Measurements from ENCODE around the gene EDN1.
"Not testable (repeated sequence)": the region's sequence is repeated elsewhere in the genome, so short reads cannot be mapped to it uniquely, and the experiment has no call there.

The EDN1 gene

DNA sequence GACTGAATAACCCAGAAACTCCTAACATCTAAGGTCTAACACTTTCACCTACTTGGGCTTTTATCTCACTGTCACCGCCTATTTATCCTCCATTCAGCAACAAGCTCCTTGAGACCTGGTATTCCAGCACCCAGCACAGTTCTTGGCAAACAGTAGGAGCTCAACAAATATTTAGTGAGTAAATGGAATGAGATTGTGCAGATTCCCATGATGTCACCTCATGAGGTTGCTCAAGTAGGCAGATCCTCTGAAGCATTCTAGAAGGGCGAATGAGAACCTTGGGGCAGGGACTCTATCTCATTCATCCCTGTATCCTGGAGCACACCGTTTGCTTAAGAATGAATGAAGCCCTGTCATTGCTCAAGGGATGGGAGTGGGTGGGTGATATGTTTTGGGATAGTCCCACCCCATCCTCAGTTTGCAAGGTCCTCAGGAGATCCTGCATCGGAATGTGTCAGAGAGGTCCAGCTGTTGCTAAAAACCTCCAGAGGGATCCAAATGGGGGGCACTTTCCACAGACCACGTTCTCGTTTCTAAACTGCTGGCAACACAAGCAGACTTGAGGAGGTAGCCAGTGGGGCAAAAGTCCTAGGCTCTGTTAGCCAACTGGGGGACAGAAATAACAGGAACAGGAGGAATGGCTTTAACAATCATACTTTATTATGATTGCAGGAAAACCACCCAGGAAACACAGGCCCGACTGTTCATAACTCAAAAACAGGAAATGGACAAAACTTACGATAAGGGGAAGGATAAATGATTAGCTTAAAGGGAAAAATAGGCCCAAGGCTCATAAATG lies 42.0 kb downstream of the EDN1 start:
- peak overlapping the region; percentile 19 for H3K27ac ChIP-seq (ENCODE audit: low read length)
- H3K4me3 ChIP-seq (ENCODE audit: low read depth in 1 of 2, low read length in 2 of 2) = no peak overlapping the region
- no peaks in the 10 kb centered on the region for H3K36me3 ChIP-seq (ENCODE audit: control insufficient read depth in 1 of 2, insufficient read depth in 2 of 2, low read length in 2 of 2)
- H3K4me1 ChIP-seq (ENCODE audit: control insufficient read depth in 1 of 2, insufficient read depth in 2 of 2, low read length in 2 of 2) = no peaks in the 10 kb centered on the region
- no peaks in the 10 kb centered on the region for H3K27me3 ChIP-seq (ENCODE audit: low read depth, low read length)
- no peaks in the 10 kb centered on the region for H3K9me3 ChIP-seq (ENCODE audit: control insufficient read depth in 1 of 2, low read length in 2 of 2)

DNA sequence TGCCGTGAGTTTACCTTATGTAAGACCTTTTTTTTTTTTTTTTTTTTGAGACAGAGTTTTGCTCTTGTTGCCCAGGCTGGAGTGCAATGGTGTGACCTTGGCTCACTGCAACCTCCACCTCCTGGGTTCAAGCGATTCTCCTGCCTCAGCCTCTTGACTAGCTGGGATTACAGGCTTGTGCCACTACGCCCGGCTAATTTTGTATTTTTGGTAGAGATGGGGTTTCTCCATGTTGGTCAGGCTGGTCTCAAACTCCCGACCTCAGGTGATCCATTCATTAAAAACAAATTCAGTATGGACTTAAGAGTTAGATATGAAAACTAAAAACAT lies 42.6 kb downstream of the EDN1 start:
- H3K4me3 ChIP-seq (ENCODE audit: low read depth in 1 of 2, low read length in 2 of 2); H3K9me3 ChIP-seq (ENCODE audit: control insufficient read depth in 1 of 2, low read length in 2 of 2); H3K27ac ChIP-seq (ENCODE audit: low read length); H3K27me3 ChIP-seq (ENCODE audit: low read depth, low read length); H3K36me3 ChIP-seq (ENCODE audit: control insufficient read depth in 1 of 2, insufficient read depth in 2 of 2, low read length in 2 of 2); H3K4me1 ChIP-seq (ENCODE audit: control insufficient read depth in 1 of 2, insufficient read depth in 2 of 2, low read length in 2 of 2): not testable (repeated sequence)

DNA sequence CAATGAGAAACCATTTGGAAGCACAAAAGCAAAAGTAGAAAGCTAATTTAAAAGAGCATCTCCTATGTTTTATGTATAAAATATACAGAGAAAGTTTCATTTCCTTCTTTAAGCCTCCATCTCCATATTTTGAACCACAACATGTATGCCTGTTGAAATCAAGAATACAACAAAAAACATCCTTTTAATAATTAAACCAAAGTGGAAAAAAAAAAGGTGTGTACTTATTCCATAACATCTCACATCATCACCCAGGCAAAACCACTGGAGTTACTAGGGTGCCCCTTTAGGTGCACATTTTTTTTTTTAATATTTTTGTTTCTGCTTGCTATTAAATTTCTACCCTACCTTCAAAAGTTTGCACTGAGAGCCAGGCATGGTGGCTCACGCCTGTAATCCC lies 43.0 kb downstream of the EDN1 start:
- H3K4me3 ChIP-seq (ENCODE audit: low read depth in 1 of 2, low read length in 2 of 2) = no peak overlapping the region

DNA sequence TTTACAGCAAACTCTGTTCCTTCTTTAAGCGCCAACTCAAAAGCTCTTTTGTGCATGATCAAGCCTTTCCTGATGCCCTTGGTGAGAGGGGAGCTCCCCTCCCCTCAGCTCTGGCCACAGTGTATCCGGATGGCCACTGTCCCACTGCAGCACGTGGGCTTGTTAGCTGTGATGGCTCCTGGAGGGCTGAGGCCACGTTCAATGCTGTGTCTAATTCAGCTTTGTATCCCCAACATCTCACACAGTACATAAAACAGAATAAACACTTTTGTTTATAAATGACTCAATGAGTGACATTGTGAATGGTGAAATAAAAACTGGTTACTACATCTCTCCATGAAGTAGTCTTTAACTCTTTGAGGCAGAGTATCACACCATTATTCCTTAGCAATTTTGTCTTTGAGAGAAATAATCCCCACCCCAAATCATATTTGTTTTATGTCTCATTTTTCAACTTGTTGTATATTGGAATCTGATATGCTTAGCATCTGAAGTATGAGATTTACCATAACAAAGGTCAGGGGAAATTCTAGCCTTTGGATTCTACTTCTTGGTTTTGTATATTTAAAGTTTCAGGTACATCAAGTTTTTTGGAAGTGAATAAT lies 44.5 kb downstream of the EDN1 start:
- Histone ChIP-seq H3K27ac (ENCODE audit: low read length) (no peak overlapping the region), H3K4me3 (ENCODE audit: low read depth in 1 of 2, low read length in 2 of 2) (no peak overlapping the region), H3K27me3 (ENCODE audit: low read depth, low read length) (no peaks in the 10 kb centered on the region), H3K9me3 (ENCODE audit: control insufficient read depth in 1 of 2, low read length in 2 of 2) (no peaks in the 10 kb centered on the region), H3K4me1 (ENCODE audit: control insufficient read depth in 1 of 2, insufficient read depth in 2 of 2, low read length in 2 of 2) (no peaks in the 10 kb centered on the region), H3K36me3 (ENCODE audit: control insufficient read depth in 1 of 2, insufficient read depth in 2 of 2, low read length in 2 of 2) (no peaks in the 10 kb centered on the region)

More for the DNA sequence above, 43.0 kb downstream of the EDN1 start:
- H3K9me3 ChIP-seq (ENCODE audit: control insufficient read depth in 1 of 2, low read length in 2 of 2) = no peaks in the 10 kb centered on the region
- no peak overlapping the region for H3K27ac ChIP-seq (ENCODE audit: low read length)
- no peaks in the 10 kb centered on the region for H3K36me3 ChIP-seq (ENCODE audit: control insufficient read depth in 1 of 2, insufficient read depth in 2 of 2, low read length in 2 of 2)
- no peaks in the 10 kb centered on the region for H3K4me1 ChIP-seq (ENCODE audit: control insufficient read depth in 1 of 2, insufficient read depth in 2 of 2, low read length in 2 of 2)
- H3K27me3 ChIP-seq (ENCODE audit: low read depth, low read length) = no peaks in the 10 kb centered on the region

DNA sequence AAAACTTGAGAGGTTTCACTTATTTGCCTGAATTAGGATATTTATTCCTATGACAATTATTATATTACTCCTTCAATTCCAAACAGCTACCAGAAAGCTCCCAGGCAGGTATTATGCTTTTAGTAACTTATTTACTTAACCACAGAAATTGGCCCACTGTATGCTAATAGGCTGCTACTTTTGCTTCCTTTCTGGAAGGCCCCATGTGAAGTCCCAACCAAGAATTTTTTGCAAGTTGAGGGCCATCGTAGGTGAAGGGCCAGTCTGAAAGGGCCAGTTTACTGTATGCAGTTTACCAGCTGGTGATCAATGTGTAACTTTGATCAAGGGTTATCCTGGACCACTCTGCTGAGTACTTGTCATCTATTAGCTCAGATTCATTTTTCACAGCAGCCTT lies 45.0 kb downstream of the EDN1 start:
- H3K4me3 ChIP-seq (ENCODE audit: low read depth in 1 of 2, low read length in 2 of 2) = no peak overlapping the region
- H3K36me3 ChIP-seq (ENCODE audit: control insufficient read depth in 1 of 2, insufficient read depth in 2 of 2, low read length in 2 of 2) = no peaks in the 10 kb centered on the region
- no peaks in the 10 kb centered on the region for H3K4me1 ChIP-seq (ENCODE audit: control insufficient read depth in 1 of 2, insufficient read depth in 2 of 2, low read length in 2 of 2)
- no peaks in the 10 kb centered on the region for H3K9me3 ChIP-seq (ENCODE audit: control insufficient read depth in 1 of 2, low read length in 2 of 2)
- H3K27me3 ChIP-seq (ENCODE audit: low read depth, low read length) = no peaks in the 10 kb centered on the region
- no peak overlapping the region for H3K27ac ChIP-seq (ENCODE audit: low read length)

DNA sequence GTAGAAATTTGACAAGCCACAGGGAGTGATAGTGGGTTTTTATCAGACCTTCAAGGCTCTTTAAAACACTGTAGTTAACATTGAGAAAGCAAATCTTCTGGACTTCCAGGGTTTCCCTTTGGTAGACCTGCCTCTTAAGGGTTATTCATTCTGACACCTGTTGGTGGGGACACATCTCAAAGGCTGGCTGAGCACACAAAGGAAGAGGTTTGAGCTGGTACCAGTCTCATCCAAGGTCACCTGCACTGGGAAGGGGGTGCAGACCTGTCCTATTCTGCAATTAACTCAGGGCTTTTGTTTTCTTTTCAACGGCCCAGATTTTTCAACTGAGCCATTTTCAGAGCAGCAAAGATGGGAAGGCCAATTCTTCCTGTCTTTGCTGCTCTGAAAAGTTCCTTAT lies 45.6 kb downstream of the EDN1 start:
- Histone ChIP-seq H3K4me1 (ENCODE audit: control insufficient read depth in 1 of 2, insufficient read depth in 2 of 2, low read length in 2 of 2) (no peaks in the 10 kb centered on the region), H3K36me3 (ENCODE audit: control insufficient read depth in 1 of 2, insufficient read depth in 2 of 2, low read length in 2 of 2) (no peaks in the 10 kb centered on the region), H3K27me3 (ENCODE audit: low read depth, low read length) (no peaks in the 10 kb centered on the region), H3K27ac (ENCODE audit: low read length) (no peak overlapping the region), H3K9me3 (ENCODE audit: control insufficient read depth in 1 of 2, low read length in 2 of 2) (no peaks in the 10 kb centered on the region), H3K4me3 (ENCODE audit: low read depth in 1 of 2, low read length in 2 of 2) (no peak overlapping the region)

DNA sequence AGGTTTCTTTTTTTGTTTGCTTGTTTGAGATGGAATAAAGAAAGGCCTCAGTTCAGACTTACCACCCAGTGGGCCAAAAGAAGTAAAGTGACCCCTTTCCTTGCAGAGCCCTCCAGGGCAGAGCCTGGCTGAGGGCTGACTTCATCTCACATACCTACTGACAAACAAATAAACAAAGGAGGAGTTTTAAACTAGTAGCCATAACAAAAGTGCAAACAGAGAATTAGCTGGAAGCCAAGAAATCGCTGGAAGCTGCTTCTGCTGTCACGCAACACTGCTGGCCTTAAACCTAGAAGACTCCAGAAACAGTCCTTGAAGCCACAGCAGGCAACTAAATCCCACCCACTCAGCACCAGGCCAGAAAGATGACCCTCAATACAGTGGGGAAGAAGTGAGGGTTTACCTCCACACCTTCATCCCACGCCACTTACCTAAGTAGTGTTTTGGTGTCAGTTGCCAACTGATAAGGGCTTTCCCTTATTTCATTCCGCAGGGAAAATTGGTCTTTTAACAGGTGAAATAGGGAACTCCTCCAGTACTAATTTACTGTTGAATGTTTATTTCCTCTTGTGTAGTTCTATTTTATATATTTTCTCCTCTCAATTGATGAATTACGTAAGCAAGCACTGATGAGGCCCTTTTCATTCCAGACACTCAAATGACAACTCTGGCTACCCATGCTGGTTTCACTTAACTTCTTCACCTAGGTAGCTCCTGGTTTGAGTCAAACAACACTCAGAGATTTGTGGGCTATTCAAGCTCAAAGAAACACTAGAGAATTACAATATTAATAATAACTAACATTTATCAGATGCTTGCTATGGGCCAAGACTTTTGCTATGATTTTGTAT lies 46.2 kb downstream of the EDN1 start:
- H3K4me1 ChIP-seq (ENCODE audit: control insufficient read depth in 1 of 2, insufficient read depth in 2 of 2, low read length in 2 of 2) = no peaks in the 10 kb centered on the region
- no peaks in the 10 kb centered on the region for H3K9me3 ChIP-seq (ENCODE audit: control insufficient read depth in 1 of 2, low read length in 2 of 2)
- H3K4me3 ChIP-seq (ENCODE audit: low read depth in 1 of 2, low read length in 2 of 2) = no peak overlapping the region
- no peaks in the 10 kb centered on the region for H3K36me3 ChIP-seq (ENCODE audit: control insufficient read depth in 1 of 2, insufficient read depth in 2 of 2, low read length in 2 of 2)
- H3K27me3 ChIP-seq (ENCODE audit: low read depth, low read length) = no peaks in the 10 kb centered on the region
- no peak overlapping the region for H3K27ac ChIP-seq (ENCODE audit: low read length)

DNA sequence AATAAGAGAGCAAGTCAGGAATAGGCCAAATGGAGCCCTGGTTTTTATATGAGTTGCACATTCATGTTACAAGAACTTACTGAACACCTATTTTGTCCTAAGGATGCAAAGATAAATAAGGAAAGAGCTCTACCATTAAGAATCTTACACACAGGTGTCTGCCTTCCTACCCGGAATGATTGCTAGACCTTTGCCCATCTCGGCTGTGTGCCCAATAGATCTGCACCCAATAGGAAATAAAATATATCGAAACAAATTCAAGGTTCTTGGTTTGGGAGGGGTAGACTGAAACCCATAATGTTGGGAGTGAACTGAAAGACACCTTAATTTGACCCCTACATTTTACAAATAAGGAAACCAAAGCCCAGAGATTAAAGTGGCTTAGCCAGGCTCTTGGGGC lies 48.9 kb downstream of the EDN1 start:
- H3K27me3 ChIP-seq (ENCODE audit: low read depth, low read length) = no peaks in the 10 kb centered on the region
- H3K9me3 ChIP-seq (ENCODE audit: control insufficient read depth in 1 of 2, low read length in 2 of 2) = no peaks in the 10 kb centered on the region
- no peaks in the 10 kb centered on the region for H3K4me1 ChIP-seq (ENCODE audit: control insufficient read depth in 1 of 2, insufficient read depth in 2 of 2, low read length in 2 of 2)
- no peak overlapping the region for H3K27ac ChIP-seq (ENCODE audit: low read length)
- H3K4me3 ChIP-seq (ENCODE audit: low read depth in 1 of 2, low read length in 2 of 2) = no peak overlapping the region
- no peaks in the 10 kb centered on the region for H3K36me3 ChIP-seq (ENCODE audit: control insufficient read depth in 1 of 2, insufficient read depth in 2 of 2, low read length in 2 of 2)

DNA sequence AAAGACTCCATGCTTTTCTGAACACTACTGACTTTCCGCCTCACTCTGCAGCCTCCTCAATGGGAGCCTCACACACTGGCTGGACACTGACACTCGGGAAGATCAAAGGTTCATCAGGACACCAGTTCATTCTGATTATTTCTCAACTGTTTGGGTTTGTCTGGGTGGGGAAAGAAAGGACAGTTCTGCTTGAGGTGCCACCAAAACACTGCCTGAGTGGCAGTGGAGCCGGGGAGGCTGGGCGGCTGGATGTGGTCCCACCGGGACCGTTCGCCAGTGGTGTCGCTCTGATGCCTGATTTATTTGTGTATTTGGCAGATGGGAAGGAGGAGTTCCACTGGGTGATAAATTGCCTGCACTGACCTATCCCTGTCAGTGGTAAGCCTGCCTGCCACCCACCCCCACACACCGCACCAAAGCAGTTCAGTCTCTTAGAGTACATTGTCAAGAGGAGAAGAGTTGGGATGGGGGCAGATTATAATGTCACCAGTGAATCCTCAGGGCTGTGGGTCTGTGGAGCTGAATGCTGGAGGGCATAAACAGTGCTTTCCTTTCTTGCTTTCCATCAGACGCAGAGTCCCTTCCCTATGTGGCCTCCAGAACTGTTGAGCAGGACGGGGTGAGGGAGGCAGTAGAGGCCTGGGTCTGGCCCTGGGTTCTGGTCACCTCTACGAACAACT lies 49.8 kb downstream of the EDN1 start:
- H3K27ac ChIP-seq (ENCODE audit: low read length) = no peak overlapping the region
- H3K4me3 ChIP-seq (ENCODE audit: low read depth in 1 of 2, low read length in 2 of 2) = no peak overlapping the region
- no peaks in the 10 kb centered on the region for H3K4me1 ChIP-seq (ENCODE audit: control insufficient read depth in 1 of 2, insufficient read depth in 2 of 2, low read length in 2 of 2)
- no peaks in the 10 kb centered on the region for H3K36me3 ChIP-seq (ENCODE audit: control insufficient read depth in 1 of 2, insufficient read depth in 2 of 2, low read length in 2 of 2)
- no peaks in the 10 kb centered on the region for H3K27me3 ChIP-seq (ENCODE audit: low read depth, low read length)
- no peaks in the 10 kb centered on the region for H3K9me3 ChIP-seq (ENCODE audit: control insufficient read depth in 1 of 2, low read length in 2 of 2)

DNA sequence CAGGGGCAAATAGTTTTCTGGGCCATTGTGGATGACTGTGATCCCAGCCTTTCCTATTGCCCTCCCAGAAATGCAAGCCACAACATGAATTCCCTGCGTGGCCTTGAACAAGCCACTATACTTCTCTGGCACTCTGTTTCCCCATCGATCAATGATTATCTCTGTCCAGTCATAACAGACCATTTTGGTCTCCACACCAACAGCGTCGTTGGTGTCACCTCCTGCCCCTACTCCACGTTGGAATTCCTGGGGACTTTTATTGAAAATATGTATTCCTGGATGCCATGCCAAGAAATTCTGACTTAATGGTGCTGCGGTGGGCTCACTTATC lies 50.3 kb downstream of the EDN1 start:
- Histone ChIP-seq H3K27ac (ENCODE audit: low read length) (no peak overlapping the region), H3K9me3 (ENCODE audit: control insufficient read depth in 1 of 2, low read length in 2 of 2) (no peaks in the 10 kb centered on the region), H3K27me3 (ENCODE audit: low read depth, low read length) (no peaks in the 10 kb centered on the region), H3K4me3 (ENCODE audit: low read depth in 1 of 2, low read length in 2 of 2) (no peak overlapping the region), H3K4me1 (ENCODE audit: control insufficient read depth in 1 of 2, insufficient read depth in 2 of 2, low read length in 2 of 2) (no peaks in the 10 kb centered on the region), H3K36me3 (ENCODE audit: control insufficient read depth in 1 of 2, insufficient read depth in 2 of 2, low read length in 2 of 2) (no peaks in the 10 kb centered on the region)

DNA sequence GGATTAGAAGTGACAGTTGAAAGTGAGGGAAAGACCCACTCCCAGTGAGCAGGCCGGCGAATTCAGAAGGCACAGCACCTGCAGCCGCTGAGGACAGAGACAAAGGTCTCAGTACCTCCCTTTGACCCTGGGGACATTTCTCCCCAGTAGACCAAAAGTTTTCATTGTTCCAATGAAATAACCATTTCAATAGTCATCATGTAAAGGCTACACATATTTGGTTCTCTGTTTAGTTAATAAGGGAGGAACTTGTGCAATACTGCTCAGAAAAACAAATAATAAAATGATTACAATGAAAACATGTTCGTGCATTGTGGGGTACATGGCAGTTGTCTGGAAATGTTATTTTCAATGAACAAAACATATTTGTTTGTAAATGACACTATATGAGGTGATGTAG lies 52.5 kb downstream of the EDN1 start:
- Histone ChIP-seq H3K27me3 (ENCODE audit: low read depth, low read length) (no peaks in the 10 kb centered on the region), H3K9me3 (ENCODE audit: control insufficient read depth in 1 of 2, low read length in 2 of 2) (no peaks in the 10 kb centered on the region), H3K4me1 (ENCODE audit: control insufficient read depth in 1 of 2, insufficient read depth in 2 of 2, low read length in 2 of 2) (no peaks in the 10 kb centered on the region), H3K36me3 (ENCODE audit: control insufficient read depth in 1 of 2, insufficient read depth in 2 of 2, low read length in 2 of 2) (no peaks in the 10 kb centered on the region), H3K27ac (ENCODE audit: low read length) (no peak overlapping the region), H3K4me3 (ENCODE audit: low read depth in 1 of 2, low read length in 2 of 2) (no peak overlapping the region)
